Stimulated activated CD8-positive, alpha-beta memory T cell treated with anti-CD3 and anti-CD28 coated beads, Interleukin-15, amount 100 ng/mL, for 24 hours (primary cell): ENCODE data around the gene SLC11A2.
"Not testable (repeated sequence)": the region's sequence is repeated elsewhere in the genome, so short reads cannot be mapped to it uniquely, and the experiment has no call there.

ENCODE experiments used
- DNase-seq: peaks from one replicate; pipeline ENCODE4 v3.0.0-alpha.2; 2020; ENCODE audit warnings: low read depth

The SLC11A2 gene

GRCh38 chr12:50947933-50948626, 78.1 kb downstream of the SLC11A2 start:
- DNase-seq: no peak

GRCh38 chr12:50937653-50938052, 88.5 kb downstream of the SLC11A2 start:
- DNase-seq: no peak

GRCh38 chr12:50936821-50937530, 89.2 kb downstream of the SLC11A2 start:
- no peak for DNase-seq

GRCh38 chr12:50934981-50935807, 91.0 kb downstream of the SLC11A2 start:
- no peak for DNase-seq

- DNase-seq: no peak
Observed at GRCh38 chr12:50934371-50934851, 91.8 kb downstream of the SLC11A2 start.

GRCh38 chr12:50933459-50934124, 92.6 kb downstream of the SLC11A2 start:
- no peak for DNase-seq

GRCh38 chr12:50932787-50933280, 93.3 kb downstream of the SLC11A2 start:
- no peak for DNase-seq

- DNase-seq: not testable (repeated sequence)
Observed at GRCh38 chr12:50930477-50930876, 95.7 kb downstream of the SLC11A2 start.

- DNase-seq: no peak
Observed at GRCh38 chr12:50929831-50930230, 96.4 kb downstream of the SLC11A2 start.
